K562 (cell line): ENCODE results near the gene PODN. TPM values are rescaled to one million over a fixed set of nuclear protein-coding genes. Genes with fewer than 3 reads are reported as not detected.
A peak's percentile ranks its signal among the peaks of the same experiment; 100 is the strongest.

Experiments
- NCOA4 ChIP-seq: fragments of 450-650 bp; IDR thresholded peaks from 2 replicates; pipeline ENCODE4 v1.6.1; 2018; ENCODE audit warnings: mild to moderate bottlenecking; ENCODE audit not compliant: partially characterized antibody
- SRSF1 ChIP-seq: fragments of 200-400 bp; formaldehyde crosslinking; IDR thresholded peaks from 2 replicates; pipeline ENCODE4 v1.6.1; 2017; ENCODE audit warnings: mild to moderate bottlenecking, low read depth, low read length, moderate library complexity
- TRIM24 ChIP-seq, 2 experiments: fragments of 450-650 bp; IDR thresholded peaks; 2 replicates each; pipeline ENCODE4 v1.6.1; 2016
- ZBTB8A ChIP-seq: fragments of 450-650 bp; IDR thresholded peaks from 2 replicates; pipeline ENCODE4 v1.6.1; 2018; ENCODE audit warnings: mild to moderate bottlenecking, moderate library complexity; ENCODE audit not compliant: partially characterized antibody
- polyA plus RNA-seq, 8 experiments: library from polyadenylated mRNA; depleted of rRNA in 4 of 8; stranded (reverse) in 5 of 8; unstranded in 3 of 8; fragments of >200 nt; fragmentation: Nextera tagmentation in 2 of 8; fragmentation: Illumina TruSeq in 1 of 8; extraction: Ambion mirVana in 2 of 8; extraction: Trizol in 1 of 8; gene quantifications; 2 replicates each; pipeline versions ENCODE4 v1.2.1 to v1.2.3, GENCODE V29; 2011 to 2014; ENCODE audit warnings: inconsistent platforms in 1 of 8, missing spikeins in 1 of 8
- total RNA-seq, 7 experiments: library from RNA; depleted of rRNA in 6 of 7; stranded (reverse); fragments of >200 nt in 6 of 7; fragmentation: Illumina TruSeq in 2 of 7; extraction: Trizol in 2 of 7; gene quantifications; 2 replicates each; pipeline versions ENCODE4 v1.2.1 to v1.2.3, GENCODE V29; 2011 to 2021; ENCODE audit warnings: low replicate concordance in 1 of 7
- TF ChIP-seq, protein P1 (sequence below), 2 experiments: fragments of 450-650 bp in 1 of 2; sonication (generic) in 1 of 2; formaldehyde crosslinking in 1 of 2; IDR thresholded peaks; 2 replicates each; pipeline versions ENCODE4 v1.7.1 to v1.9.0; 2016 to 2022; ENCODE audit warnings: inconsistent platforms in 1 of 2, mild to moderate bottlenecking in 1 of 2, missing genetic modification reagents in 1 of 2
- TF ChIP-seq, protein P2 (sequence below): IDR thresholded peaks from 2 replicates; pipeline ENCODE4 v1.6.1; 2014; ENCODE audit warnings: antibody characterized with exemption
- TF ChIP-seq, protein P3 (sequence below): sonication (generic); formaldehyde crosslinking; IDR thresholded peaks from 2 replicates; pipeline ENCODE4 v1.8.0; 2023; ENCODE audit warnings: mild to moderate bottlenecking, missing genetic modification reagents
- TF ChIP-seq, protein P4 (sequence below): sonication (generic); formaldehyde crosslinking; IDR thresholded peaks from 2 replicates; pipeline ENCODE4 v1.8.1; 2023; ENCODE audit warnings: mild to moderate bottlenecking, missing genetic modification reagents, moderate library complexity
- TF ChIP-seq, protein P5 (sequence below): sonication (generic); IDR thresholded peaks from 2 replicates; pipeline ENCODE4 v1.6.1; 2016

The PODN gene
- total and polyA plus RNA-seq, 9 of the 15 experiments (the other 6 are each of a cell fraction or from before 2014, with no cell fraction given) = not detected

DNA sequence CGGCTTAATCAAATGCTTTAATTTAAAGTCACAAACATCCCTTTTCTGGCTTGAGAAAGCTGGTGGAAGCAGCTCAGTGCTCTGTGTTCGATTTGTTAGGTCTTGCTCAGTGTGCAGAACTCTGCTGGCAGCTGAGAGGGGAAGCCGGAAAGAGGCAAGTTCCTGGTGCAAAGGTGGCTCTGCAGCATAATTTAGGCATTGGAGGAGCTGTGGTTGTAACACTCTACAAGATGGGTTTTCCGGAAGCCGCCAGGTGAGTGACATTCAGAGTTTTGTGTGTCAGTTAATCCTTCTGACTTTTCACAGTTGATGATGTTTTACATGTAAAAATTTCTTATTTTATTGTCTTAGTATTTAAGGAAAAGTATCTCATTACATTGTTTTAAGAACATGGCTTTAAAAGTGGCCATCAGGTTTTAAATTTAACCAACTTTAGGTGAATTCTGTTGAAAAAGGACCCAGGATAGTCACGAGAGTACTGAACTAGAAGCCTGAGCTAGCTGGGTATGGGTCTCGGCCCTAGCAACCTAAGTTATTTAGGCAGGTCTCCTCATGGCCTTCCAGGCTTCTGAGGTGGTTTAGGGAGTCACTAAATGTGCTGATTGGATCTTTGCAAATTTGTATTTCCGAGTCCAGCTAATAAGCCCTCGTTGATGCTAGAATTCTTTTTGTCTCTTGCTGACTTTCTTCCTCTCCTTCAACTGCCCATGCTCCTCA is 47.1 kb upstream of the PODN start (continued):
- TF ChIP-seq, protein P1, sequence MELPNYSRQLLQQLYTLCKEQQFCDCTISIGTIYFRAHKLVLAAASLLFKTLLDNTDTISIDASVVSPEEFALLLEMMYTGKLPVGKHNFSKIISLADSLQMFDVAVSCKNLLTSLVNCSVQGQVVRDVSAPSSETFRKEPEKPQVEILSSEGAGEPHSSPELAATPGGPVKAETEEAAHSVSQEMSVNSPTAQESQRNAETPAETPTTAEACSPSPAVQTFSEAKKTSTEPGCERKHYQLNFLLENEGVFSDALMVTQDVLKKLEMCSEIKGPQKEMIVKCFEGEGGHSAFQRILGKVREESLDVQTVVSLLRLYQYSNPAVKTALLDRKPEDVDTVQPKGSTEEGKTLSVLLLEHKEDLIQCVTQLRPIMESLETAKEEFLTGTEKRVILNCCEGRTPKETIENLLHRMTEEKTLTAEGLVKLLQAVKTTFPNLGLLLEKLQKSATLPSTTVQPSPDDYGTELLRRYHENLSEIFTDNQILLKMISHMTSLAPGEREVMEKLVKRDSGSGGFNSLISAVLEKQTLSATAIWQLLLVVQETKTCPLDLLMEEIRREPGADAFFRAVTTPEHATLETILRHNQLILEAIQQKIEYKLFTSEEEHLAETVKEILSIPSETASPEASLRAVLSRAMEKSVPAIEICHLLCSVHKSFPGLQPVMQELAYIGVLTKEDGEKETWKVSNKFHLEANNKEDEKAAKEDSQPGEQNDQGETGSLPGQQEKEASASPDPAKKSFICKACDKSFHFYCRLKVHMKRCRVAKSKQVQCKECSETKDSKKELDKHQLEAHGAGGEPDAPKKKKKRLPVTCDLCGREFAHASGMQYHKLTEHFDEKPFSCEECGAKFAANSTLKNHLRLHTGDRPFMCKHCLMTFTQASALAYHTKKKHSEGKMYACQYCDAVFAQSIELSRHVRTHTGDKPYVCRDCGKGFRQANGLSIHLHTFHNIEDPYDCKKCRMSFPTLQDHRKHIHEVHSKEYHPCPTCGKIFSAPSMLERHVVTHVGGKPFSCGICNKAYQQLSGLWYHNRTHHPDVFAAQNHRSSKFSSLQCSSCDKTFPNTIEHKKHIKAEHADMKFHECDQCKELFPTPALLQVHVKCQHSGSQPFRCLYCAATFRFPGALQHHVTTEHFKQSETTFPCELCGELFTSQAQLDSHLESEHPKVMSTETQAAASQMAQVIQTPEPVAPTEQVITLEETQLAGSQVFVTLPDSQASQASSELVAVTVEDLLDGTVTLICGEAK (IDR thresholded peaks at IDR 0.05) = peak; percentile 79
- TF ChIP-seq, protein P1 (CRISPR knock-in tag; IDR thresholded peaks at IDR 0.05) = no peak
- TF ChIP-seq TRIM24 (IDR thresholded peaks at IDR 0.05) (no peak), SRSF1 (no peak), NCOA4 (peak; percentile 51), ZBTB8A (no peak)
- TF ChIP-seq, protein P2, sequence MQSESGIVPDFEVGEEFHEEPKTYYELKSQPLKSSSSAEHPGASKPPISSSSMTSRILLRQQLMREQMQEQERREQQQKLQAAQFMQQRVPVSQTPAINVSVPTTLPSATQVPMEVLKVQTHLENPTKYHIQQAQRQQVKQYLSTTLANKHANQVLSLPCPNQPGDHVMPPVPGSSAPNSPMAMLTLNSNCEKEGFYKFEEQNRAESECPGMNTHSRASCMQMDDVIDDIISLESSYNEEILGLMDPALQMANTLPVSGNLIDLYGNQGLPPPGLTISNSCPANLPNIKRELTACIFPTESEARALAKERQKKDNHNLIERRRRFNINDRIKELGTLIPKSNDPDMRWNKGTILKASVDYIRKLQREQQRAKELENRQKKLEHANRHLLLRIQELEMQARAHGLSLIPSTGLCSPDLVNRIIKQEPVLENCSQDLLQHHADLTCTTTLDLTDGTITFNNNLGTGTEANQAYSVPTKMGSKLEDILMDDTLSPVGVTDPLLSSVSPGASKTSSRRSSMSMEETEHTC = no peak
- TF ChIP-seq, protein P3, sequence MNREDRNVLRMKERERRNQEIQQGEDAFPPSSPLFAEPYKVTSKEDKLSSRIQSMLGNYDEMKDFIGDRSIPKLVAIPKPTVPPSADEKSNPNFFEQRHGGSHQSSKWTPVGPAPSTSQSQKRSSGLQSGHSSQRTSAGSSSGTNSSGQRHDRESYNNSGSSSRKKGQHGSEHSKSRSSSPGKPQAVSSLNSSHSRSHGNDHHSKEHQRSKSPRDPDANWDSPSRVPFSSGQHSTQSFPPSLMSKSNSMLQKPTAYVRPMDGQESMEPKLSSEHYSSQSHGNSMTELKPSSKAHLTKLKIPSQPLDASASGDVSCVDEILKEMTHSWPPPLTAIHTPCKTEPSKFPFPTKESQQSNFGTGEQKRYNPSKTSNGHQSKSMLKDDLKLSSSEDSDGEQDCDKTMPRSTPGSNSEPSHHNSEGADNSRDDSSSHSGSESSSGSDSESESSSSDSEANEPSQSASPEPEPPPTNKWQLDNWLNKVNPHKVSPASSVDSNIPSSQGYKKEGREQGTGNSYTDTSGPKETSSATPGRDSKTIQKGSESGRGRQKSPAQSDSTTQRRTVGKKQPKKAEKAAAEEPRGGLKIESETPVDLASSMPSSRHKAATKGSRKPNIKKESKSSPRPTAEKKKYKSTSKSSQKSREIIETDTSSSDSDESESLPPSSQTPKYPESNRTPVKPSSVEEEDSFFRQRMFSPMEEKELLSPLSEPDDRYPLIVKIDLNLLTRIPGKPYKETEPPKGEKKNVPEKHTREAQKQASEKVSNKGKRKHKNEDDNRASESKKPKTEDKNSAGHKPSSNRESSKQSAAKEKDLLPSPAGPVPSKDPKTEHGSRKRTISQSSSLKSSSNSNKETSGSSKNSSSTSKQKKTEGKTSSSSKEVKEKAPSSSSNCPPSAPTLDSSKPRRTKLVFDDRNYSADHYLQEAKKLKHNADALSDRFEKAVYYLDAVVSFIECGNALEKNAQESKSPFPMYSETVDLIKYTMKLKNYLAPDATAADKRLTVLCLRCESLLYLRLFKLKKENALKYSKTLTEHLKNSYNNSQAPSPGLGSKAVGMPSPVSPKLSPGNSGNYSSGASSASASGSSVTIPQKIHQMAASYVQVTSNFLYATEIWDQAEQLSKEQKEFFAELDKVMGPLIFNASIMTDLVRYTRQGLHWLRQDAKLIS (CRISPR knock-in tag) = 0 out of 2 replicates have a peak, but pooled peaks have one; percentile 48
- TF ChIP-seq, protein P4, sequence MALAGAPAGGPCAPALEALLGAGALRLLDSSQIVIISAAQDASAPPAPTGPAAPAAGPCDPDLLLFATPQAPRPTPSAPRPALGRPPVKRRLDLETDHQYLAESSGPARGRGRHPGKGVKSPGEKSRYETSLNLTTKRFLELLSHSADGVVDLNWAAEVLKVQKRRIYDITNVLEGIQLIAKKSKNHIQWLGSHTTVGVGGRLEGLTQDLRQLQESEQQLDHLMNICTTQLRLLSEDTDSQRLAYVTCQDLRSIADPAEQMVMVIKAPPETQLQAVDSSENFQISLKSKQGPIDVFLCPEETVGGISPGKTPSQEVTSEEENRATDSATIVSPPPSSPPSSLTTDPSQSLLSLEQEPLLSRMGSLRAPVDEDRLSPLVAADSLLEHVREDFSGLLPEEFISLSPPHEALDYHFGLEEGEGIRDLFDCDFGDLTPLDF (CRISPR knock-in tag) = no peak
- TF ChIP-seq, protein P5, sequence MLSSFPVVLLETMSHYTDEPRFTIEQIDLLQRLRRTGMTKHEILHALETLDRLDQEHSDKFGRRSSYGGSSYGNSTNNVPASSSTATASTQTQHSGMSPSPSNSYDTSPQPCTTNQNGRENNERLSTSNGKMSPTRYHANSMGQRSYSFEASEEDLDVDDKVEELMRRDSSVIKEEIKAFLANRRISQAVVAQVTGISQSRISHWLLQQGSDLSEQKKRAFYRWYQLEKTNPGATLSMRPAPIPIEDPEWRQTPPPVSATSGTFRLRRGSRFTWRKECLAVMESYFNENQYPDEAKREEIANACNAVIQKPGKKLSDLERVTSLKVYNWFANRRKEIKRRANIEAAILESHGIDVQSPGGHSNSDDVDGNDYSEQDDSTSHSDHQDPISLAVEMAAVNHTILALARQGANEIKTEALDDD = no peak
